ENCODE results near the gene HIP1R. TPM values are rescaled to one million over a fixed set of nuclear protein-coding genes. Genes with fewer than 3 reads are reported as not detected.

Gene HIP1R
- total and polyA plus RNA-seq, 2 of the 13 experiments (the other 11 are each of a cell fraction or from before 2014, with no cell fraction given) = 18.4 to 25.5 TPM

DNA sequence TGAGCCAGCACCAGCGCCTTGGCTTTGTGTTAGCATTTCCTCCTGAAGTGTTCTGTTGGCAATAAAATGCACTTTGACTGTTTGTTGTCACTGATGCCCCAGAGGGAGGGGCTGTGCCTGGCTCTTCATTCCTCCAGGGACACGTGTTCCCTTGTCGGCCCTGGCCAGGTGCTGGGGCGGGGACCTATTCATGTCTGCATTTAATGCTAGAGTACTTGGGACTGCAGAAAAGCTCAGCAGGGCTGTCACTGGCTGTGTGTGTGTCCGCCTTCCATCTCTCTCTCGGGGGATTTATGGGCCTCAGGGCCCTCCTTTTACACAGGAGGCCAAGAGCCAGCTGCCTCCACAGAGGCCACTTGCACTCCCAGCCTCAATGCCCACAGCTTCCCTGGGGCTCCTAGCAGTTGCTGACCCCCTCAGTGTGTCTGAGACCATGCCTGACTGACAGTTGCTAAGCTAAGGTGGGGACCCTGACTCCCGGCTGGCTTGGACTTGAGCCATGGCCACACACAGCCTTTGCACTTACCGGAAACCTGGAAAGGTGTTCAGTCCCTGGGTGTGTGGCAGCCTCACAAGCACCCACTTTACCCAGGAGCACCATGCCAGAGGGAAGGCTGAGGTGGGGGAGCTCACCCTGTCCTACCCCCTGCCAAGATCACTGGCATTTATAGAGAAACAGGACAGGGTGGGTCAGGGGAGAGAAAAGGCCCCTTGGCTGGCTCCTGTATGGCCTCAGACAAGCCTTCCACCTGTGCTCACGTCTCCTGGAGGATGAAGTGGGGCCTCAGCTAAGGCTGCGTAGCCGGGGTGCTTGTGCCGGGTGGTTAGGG, 27.8 kb downstream of the HIP1R start (continued):
- TF ChIP-seq SALL2 (CRISPR knock-in tag; IDR thresholded peaks at IDR 0.05) (no peak), ZNF12 (CRISPR knock-in tag; IDR thresholded peaks at IDR 0.05) (no peak), ZKSCAN8 (CRISPR knock-in tag; IDR thresholded peaks at IDR 0.05; ENCODE audit: borderline replicate concordance) (no peak), TCF7L2 (IDR thresholded peaks at IDR 0.05; ENCODE audit: low read depth, low read length) (no peak), AGO2 (optimal IDR thresholded peaks at IDR 0.05; ENCODE audit: low read depth, low read length) (peak; percentile 67), ZNF75D (CRISPR knock-in tag; IDR thresholded peaks at IDR 0.05; ENCODE audit: borderline replicate concordance) (no peak), ZNF598 (CRISPR knock-in tag; IDR thresholded peaks at IDR 0.05; ENCODE audit: borderline replicate concordance) (no peak), HMG20B (CRISPR knock-in tag; conservative IDR thresholded peaks at IDR 0.05) (no peak), ZNF558 (CRISPR knock-in tag; IDR thresholded peaks at IDR 0.05; ENCODE audit: borderline replicate concordance) (no peak), HDAC1 (CRISPR knock-in tag; IDR thresholded peaks at IDR 0.05) (peak; percentile 52), ZFP1 (CRISPR knock-in tag; IDR thresholded peaks at IDR 0.05) (no peak), FOXP1 (IDR thresholded peaks at IDR 0.05) (no peak), FOXP1 (CRISPR knock-in tag; IDR thresholded peaks at IDR 0.05) (peak; percentile 48), TGIF2 (CRISPR knock-in tag; IDR thresholded peaks at IDR 0.05) (no peak), ZFP82 (CRISPR knock-in tag; IDR thresholded peaks at IDR 0.05; ENCODE audit: borderline replicate concordance) (no peak), BCL6 (CRISPR knock-in tag; IDR thresholded peaks at IDR 0.05) (no peak), ZNF431 (CRISPR knock-in tag; IDR thresholded peaks at IDR 0.05; ENCODE audit: borderline replicate concordance, low read depth) (no peak), KDM2A (CRISPR knock-in tag; IDR thresholded peaks at IDR 0.05; ENCODE audit: borderline replicate concordance, low read depth) (0 out of 2 replicates have a peak, but pooled peaks have one; percentile 26), PHB2 (IDR thresholded peaks at IDR 0.05; ENCODE audit: partially characterized antibody) (no peak), SMARCC2 (IDR thresholded peaks at IDR 0.05) (no peak), ZNF296 (CRISPR knock-in tag; conservative IDR thresholded peaks at IDR 0.05) (no peak), KMT2A (CRISPR knock-in tag; IDR thresholded peaks at IDR 0.05) (no peak), CBFB (CRISPR knock-in tag; IDR thresholded peaks at IDR 0.05) (no peak), WIZ (CRISPR knock-in tag; IDR thresholded peaks at IDR 0.05) (no peak), ZNF772 (CRISPR knock-in tag; IDR thresholded peaks at IDR 0.05) (no peak), SIN3B (IDR thresholded peaks at IDR 0.05; ENCODE audit: low read length) (no peak), KDM4B (CRISPR knock-in tag; IDR thresholded peaks at IDR 0.05) (no peak), ASH2L (IDR thresholded peaks at IDR 0.05; ENCODE audit: insufficient read length, low read depth, low read length) (no peak), GLI4 (CRISPR knock-in tag; IDR thresholded peaks at IDR 0.05; ENCODE audit: borderline replicate concordance) (no peak)
- TF ChIP-seq, protein P1, sequence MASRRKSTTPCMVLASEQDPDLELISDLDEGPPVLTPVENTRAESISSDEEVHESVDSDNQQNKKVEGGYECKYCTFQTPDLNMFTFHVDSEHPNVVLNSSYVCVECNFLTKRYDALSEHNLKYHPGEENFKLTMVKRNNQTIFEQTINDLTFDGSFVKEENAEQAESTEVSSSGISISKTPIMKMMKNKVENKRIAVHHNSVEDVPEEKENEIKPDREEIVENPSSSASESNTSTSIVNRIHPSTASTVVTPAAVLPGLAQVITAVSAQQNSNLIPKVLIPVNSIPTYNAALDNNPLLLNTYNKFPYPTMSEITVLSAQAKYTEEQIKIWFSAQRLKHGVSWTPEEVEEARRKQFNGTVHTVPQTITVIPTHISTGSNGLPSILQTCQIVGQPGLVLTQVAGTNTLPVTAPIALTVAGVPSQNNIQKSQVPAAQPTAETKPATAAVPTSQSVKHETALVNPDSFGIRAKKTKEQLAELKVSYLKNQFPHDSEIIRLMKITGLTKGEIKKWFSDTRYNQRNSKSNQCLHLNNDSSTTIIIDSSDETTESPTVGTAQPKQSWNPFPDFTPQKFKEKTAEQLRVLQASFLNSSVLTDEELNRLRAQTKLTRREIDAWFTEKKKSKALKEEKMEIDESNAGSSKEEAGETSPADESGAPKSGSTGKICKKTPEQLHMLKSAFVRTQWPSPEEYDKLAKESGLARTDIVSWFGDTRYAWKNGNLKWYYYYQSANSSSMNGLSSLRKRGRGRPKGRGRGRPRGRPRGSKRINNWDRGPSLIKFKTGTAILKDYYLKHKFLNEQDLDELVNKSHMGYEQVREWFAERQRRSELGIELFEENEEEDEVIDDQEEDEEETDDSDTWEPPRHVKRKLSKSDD (CRISPR knock-in tag; IDR thresholded peaks at IDR 0.05; ENCODE audit: low read depth) = no peak
- TF ChIP-seq, protein P2, sequence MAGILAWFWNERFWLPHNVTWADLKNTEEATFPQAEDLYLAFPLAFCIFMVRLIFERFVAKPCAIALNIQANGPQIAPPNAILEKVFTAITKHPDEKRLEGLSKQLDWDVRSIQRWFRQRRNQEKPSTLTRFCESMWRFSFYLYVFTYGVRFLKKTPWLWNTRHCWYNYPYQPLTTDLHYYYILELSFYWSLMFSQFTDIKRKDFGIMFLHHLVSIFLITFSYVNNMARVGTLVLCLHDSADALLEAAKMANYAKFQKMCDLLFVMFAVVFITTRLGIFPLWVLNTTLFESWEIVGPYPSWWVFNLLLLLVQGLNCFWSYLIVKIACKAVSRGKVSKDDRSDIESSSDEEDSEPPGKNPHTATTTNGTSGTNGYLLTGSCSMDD (CRISPR knock-in tag; IDR thresholded peaks at IDR 0.05) = no peak

All from HepG2 (cell line).